Measurements from ENCODE around the gene SH3RF1.
A peak's percentile ranks its signal among the peaks of the same experiment; 100 is the strongest.

SH3RF1 gene

DNA sequence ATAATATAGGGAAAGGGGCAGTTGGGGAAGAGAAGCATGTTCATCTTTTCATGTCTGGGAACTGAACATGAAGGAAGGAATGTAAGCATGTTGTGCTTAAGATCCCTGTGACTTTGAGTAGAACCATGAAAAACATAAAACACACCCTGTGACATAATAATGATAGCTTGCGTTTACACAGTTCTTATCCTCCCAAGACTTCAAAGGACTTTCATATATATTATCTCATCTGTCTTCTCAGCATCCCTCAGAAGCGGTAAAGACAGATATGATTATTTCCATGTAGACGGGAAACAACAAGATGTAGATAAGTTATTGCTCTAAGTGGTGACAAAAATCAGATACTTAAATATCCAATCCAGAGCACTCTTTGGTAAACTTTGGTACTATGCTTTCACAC is 3.3 kb upstream of the SH3RF1 start:
- DNase-seq, result no peak

DNA sequence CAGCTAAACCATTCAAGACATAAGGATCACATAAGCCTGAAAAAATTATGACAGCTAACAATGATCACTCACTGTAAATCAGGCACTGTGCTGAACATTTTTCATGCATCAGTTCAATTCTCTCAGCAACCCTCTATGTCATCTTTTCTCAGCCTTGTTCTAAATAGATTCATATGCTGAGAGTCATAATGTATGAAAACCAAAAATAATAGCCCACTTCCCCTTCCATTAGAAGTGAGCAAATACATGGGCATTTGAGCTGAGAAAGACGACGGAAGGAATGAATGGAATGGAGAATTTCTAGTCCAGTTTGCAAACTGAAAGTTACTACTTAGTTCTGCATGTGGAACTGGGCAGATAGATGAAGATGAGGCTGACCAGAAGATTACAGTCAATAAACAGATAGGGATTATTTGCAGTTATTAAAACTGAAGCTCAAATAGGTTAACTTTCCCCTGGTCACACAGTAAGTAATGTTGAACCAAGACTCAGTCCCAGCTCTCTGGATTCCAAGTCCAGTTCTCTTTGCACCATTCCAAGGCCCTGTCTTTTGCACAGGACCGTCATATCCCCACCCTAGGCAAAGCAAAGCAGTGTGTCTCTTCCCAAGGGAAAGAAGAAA is 1.6 kb upstream of the SH3RF1 start:
- no peak for DNase-seq

DNA sequence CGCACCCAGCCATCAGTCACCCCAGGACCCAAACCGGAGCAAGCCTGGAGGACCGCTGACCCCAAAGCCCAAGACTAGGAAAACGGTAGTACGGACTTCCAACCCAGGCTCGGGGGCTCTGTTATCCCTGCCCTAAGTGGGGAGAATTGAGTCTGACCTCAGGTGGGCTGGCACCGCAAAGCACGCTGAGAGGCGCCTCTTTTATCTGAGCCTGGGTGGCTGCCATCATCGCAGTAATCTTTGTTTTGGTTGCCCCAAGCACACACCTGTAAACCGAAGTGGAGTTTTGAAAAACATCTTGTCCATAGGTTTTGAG is 894 bp upstream of the SH3RF1 start:
- DNase-seq, result no peak

DNA sequence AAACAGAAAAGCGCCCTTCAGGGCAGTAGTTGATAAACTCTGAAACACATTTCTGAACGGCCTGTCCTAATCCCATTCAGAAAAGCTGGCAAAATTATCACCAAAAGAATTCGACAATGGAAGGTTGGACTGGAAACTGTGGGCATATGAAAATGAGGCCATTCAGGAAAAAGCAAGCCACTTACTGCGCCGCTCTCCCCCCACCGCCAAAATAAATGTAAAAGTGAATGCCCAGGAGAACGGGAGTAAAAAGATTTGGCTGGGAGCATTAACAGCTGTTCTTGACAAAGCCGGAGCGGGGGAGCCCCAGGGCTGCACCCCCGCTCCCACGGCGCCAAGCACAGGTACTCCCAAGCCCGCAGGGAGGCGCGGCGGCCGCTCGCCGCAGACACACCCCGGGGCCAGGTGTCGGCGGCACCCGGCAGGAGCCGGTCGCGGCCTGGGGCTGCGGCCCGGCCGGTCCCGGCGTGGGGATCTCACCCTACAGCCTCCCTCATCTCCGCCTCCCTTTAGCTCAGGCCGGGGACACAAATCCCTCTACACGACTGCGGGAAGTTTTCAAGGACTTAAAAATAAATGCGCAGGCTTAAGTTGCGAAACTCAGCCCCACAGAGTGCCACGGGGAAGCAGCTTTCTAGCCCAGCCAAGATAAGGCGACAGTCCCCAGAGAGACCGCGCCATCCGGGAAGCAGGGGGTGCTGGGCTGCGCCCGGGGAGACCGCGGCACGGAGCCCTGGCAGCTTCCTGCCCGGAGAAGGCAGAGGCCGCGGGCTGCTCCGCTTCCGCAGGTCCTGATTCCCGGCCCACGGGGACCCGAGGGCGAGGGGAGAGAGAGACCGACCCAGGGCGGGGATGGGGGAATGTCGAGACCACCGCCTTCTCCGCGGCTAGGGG is 593 bp downstream of the SH3RF1 start:
- peak; percentile 40 for DNase-seq

DNA sequence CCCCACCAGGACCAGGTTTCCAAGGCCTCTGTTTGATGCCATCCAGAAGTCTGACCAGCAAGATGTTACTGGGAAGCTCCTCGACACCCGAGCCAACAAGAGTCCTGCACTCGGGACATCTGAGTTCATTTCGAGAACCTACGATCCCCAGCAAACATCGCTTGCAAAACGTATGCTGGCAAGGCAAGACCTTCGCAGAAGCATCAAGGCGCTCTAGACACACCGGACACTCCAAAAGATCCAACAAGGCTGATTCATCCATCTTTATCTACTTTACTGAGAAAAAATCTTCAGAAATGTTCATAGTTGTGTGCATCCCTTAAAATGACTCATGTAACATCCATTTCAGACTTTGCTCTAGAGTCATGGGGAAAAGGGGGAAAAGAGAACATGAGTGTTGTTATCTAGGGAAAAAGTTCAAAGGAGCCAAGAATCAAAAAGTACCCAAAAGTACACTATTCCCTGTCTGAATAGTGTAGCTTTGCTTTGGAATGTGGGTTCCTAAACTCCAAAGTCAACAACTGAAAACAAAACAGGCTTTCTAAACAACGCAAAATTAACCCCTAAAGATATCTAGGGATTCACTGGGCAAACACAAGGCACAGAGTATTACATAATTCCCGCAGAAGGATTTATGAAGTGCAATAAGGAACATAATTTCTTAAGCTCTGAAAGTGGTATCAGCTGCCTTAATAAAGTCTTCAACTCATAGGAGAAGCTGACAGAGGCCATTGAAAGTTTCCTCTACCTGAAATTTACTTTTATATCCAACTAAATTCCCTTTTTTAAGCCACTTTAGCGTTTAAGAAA is 1.6 kb downstream of the SH3RF1 start:
- no peak for DNase-seq

DNA sequence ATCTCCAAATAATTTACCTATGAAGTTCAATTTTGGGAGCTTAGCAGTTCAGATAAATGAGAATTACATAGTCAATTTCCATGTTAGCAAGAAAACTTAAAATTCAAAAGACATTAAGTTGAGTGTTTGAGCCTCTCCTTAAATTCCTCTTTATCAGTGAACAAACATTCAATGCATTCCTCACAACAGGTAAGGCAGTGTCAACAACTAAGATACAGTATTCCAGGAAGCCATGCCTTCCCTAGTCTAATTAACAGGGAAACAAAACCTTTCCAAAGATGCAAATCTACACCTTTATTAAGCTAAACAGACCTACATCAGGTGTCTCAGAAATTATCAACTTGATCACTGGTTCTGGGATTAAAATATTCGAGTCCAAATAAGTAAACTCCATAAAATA is 3.7 kb downstream of the SH3RF1 start:
- DNase-seq, result no peak

DNA sequence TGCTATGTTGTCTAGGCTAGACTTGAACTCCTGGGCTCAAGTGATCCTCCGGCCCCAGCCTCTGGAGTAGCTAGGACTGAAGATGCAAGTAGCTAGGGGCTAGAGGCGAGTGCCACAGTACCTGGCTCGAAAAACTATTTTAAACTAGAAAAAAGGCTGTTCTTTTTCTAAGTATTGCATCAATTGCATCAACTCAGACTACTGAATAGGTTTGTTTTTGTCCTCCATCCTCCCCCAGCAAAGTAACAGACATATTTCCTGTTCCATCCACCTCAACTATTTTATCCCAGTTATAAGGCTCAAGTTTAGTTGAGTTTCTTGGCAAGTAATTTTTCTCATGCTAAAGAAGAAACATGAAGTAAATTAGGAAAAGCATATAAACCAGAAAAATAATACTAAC is 4.1 kb downstream of the SH3RF1 start:
- DNase-seq, result no peak

DNA sequence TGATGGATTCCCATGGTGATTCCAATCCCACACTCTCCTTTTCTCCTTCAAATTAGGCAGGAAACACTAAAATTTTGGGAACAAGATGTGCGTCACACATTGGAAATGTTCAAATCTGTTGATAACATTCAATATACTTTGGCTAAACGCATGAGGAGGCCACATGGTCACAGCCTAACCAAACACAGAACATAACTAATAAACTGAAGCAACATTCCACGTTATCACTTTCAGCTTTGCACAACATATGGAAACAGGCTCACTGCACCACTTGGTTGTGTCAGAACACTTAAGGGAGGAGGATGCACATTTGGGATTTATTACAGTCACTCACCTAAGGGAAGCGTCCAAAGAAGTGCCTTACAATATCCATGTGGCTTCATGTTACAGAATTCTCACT is 4.7 kb downstream of the SH3RF1 start:
- no peak for DNase-seq

DNA sequence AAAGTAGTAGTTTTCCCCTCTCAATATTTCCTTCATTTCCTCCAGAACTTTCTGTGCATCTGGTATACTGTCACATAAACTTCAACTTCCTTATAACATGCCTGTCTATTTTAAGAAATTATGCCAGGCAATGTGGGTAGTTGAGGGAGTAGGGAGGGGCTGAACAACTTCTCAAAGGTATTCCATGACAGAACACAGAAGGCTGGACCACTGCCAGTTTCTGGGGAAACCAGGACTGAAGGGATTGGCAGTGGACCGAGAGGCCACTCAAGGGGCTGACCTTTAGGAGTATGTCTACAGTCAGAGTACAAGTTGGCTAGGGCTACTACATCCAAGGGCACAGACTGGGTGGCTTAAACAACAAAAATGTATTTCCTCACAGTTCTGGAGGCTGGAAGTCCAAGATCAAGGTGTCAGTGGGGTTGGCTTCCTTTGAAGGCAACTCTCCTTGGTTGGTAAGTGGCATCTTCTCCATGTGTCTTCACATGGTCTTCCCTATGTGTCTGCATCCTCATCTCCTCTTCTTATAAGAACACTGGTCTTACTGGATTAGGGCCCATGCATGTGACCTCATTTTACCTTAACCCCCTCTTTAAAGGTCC is 6.9 kb downstream of the SH3RF1 start:
- DNase-seq, result no peak

DNA sequence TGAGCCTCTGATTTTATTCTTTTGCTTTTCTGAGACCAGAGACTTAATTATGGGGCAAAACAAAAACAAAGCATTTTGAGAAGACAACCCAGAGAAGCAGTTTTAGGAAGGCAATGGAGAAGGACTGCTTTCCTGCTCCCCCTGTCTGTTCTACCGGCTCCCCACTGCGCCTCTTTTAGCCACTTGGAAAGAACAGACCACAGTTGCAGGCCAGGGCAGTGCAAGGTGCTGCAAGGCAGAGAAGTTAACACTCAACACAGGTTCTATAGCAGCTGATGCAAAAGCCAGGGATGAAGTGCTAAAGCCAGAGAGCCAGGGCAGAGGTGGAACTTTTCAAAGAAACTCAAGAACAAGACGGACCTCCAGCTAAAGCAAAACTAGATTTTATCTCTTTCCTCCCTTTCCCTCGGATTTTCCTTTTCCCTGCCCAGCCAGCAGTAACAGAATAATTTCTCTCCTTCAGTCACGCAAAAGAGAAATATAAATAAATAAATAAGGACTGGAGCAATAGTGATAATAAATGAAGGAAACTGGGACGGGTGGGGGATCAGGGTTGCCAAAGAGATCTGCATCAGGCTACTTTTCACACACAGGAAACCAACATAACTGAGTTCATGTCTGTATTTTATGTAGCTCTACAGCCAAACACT is 10.4 kb downstream of the SH3RF1 start:
- no peak for DNase-seq

DNA sequence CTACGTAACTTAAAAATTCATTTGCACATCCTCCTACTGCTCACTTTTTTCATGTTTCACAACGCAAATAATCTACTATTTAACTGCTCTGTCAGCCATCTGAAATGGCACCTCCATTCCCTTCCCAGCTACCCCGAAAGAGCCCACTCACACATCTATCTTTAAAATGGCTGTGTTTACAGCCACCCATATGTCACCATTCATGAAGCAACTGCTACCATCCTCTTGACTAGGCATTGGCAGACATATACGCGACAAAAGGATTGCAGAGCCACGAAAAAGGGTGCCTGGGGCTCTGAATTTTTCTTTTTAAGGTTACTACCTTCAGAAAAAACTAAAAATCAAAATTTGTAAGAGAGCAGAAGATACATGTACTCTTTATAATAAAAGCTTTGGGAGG is 11.5 kb downstream of the SH3RF1 start:
- DNase-seq, result no peak

DNA sequence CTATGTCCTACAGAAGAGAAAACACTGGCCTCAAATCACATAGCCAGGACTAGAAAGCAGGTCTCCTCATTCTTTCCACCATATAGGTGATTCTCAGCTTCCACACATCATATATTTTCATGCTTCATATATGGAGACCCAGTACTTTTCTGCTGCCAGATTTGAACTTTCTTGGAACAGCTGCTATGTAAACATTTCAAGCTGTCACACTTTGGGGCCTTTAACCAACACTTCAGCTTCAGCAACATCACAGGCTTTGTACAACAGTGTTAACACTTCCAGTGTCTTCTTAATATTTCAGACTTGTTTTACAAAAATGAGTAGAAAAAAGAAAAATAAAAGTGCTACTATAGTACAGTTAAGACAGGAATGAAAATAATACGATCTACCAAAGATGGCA is 12.6 kb downstream of the SH3RF1 start:
- DNase-seq, result no peak

DNA sequence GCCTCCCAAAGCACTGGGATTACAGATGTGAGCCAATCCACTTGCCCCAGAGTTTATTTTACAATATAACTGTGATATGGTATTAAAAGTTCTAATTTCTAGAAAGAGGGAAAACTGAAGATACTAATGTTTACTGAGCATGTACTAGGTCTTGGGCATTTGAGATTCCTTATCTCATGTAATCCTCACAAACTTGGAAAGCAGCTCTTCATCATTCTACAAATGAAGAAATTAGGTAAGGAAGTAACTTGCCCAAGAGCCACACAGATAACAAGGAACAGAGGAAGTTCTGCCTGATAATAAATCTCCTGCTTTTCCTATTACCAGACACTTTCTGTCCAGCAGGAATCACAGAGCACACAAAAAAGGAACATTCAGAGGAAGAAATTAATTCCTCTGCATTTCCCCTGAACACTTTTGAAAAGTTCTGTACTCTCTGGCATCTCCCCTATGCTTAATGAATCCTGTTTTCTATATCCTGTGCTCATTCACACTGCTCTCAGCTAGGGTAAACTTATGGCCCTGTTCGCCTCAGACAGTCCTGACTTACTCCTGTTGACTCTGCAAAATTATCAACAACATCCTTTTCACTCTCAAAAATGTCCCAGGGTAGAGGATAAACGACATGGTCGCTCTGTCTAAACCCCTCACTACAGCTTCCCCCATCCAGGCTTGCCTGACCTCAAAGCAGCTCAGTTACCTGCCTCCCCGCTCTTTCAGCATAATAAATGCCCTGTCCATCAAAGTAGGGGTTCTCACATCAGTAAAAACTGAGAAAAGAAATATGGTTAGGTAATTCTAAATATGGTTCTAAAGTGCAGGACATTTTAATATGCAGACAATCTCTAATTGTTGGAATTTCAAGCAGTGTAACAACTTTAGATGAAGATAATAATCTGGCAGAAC is 13.6 kb downstream of the SH3RF1 start:
- DNase-seq, result no peak

DNA sequence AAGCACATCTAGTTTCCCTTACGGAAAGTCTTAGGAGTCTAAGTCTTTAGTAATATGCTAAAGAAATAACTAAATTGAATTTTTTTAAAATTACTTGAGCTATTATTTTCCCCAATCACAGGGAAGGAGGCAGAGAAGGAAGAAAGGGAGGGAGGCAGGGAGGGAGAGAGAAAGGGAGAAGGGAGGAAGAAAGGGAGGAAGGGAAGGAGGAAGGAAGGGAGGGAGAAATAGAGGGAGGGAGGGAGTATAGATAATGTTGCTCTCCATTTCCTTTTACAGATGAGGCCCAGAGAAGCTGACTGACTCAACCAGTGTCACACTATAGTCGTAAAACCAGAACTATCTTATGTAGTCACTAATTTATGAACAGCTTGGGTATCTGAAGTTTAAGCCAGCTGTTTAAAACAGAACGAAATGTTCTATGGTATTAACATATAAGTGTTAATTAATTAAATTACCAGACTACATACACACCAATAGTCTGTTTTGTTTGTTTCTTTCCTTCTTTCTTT is 14.6 kb downstream of the SH3RF1 start:
- no peak for DNase-seq

DNA sequence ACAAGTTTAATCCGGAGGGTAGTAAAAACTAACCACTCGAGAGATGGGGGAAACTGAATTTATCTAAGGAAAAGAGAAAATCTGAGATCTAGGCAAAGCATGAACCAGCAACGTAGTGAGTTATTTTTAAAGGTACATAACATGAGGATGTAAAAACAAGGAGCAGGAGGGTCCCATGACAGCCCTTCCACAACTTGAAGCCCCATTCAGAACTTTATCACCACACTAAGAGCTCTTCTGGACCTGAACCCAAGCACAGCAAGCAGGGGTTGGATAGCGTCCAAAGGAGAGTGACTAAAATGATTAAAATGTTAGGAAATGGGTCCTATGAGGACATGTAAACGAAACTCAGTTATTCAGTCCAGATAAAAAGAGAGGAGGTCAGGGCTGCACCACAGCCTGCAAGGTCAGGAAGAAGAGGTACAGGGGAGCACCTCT is 16.2 kb downstream of the SH3RF1 start:
- DNase-seq, result no peak

DNA sequence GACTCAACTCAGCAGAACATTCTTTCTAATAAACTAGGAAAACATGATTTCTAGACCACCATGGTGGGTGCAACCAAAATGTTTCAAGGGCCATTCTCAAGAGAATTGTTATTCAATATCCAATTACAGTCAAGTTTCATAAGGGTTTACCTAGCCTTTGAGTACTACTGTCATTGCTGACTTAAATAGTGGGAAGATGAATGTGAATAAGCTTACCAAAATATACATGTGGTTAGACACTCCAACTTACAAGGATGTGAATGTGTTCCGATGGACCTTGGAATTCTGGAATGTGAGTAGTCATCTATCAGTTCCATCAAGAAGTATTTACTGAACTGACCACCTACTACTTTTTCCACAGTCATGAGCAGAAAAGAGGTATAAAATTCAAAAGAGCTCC is 16.9 kb downstream of the SH3RF1 start:
- no peak for DNase-seq

DNA sequence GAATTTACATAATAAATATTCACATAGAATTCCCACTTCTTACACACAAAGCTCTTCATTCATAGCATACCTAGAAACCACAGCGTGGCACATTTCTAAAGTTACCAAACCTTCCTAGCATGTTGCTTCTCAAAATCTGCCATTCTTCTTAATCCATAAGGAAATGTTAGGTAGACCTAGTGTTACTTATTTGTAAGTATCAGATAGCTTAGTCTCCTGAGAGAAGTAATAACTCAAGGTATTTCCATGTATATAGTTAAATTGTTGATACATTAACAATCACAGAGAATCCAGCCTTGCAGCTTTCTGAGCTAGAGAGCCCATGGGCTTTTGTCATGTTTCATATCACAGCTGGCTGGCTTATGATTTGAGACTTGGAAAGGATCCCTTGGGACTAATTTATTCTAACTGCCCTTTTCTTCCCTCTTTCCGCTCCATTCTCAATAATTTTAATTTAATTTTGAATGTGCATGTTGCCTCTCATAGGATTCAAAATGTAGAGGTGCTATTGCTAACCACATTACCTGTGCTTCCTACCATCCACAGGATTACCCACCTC is 17.6 kb downstream of the SH3RF1 start:
- DNase-seq, result peak; percentile 3

DNA sequence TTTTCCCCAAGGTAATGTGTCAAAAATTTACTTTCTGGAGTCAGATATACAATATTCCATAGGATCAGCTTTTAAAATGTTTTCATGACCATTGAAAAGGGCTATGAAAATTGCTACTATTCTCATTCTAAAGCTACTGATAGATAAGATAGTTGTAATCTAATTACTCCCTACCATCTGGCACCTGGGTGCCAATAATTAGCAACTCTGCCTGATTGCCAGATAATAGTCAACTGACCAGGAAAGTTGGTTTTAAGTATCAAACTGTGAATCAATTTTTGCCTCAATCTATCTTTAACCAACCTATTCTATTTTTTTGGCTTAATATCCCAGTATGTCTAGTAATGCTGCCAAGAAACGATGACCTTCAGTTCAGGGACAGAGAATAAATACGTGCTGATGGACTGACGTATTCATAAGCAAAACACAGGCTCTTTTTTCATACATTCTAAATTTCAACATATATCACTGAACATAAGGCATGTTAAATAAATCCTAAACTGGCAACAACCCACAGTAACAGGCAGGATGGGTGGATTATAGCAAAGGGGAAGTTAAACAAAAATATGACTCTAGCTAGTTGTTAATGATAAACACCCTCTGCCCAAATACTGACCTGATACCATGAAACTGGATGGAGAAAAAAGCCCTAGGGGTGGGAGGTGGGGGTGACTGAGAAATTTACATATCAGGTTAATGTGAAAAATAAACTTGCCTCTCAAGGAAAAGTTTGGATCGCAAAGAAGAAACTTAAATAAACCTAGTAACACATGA is 18.2 kb downstream of the SH3RF1 start:
- no peak for DNase-seq

DNA sequence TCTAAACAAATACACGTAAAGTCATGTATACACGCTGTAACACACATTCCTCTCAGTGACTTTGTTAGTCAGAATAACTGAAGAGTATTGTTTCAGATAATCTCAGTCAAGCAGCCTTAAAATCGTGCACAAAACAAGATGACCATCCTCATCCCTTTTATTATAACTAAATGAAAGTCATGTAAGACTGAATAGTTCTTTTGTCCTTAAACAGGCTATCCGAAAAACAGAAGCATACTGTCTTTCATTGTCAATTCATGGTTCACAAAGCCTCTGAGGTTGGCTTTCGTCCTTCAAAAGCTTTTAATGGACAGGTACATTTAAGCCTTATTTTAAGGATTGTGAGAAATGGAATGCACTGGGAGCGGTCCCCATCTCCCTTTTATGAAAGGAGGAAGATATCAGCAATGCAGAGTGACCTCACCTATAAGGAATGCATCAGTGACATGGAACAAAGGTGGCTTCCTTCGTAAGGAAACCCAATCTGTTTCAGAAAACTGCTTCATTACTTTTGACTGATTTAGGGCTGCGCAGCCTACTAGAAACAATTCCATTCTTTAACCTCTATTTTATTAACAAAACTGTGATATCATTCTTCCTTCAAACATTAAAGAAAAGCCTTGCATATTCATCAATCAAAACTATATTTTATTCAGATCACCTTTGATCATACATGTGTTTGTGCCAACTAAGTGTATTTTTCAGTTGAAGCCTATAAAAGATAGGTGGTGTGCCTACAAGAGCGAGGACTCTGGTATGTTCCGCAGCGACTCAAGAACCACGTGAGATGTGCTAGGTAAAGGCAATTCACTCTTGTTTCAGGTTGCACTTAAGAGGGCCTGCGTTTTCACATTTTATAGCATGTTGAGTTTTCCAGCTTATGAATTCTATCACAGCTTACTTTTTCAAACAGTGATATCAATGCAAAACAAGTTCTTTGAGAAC is 19.2 kb downstream of the SH3RF1 start:
- DNase-seq, result no peak

Measured in NCI-H1436 (cell line).